Left lung (tissue), 10 donors: Measurements from ENCODE around the gene CCR5. TPM values are rescaled to one million over a fixed set of nuclear protein-coding genes. Genes with fewer than 3 reads are reported as not detected.

ENCODE experiments used
- ATAC-seq: fragments of 200-7000 bp; cut with Tn5 transposase; one replicate; pipeline ENCODE4 v1.9.1; 2020; ENCODE audit warnings: moderate library complexity
- DNase-seq, 4 donors: peaks; one replicate each; pipeline ENCODE4 v3.0.0-alpha.2; 2013 to 2020
- H3K27ac ChIP-seq, 2 donors: fragments of 200-600 bp; sonication (generic) in 1 of 2; one replicate each; pipeline versions ENCODE4 v1.5.0 to v1.8.0; 2020 to 2021
- H3K27me3 ChIP-seq, 2 donors: fragments of 200-600 bp; sonication (generic) in 1 of 2; one replicate each; pipeline versions ENCODE4 v1.5.0 to v1.8.0; 2020 to 2021
- H3K36me3 ChIP-seq, 2 donors: fragments of 200-600 bp; sonication (generic) in 1 of 2; one replicate each; pipeline versions ENCODE4 v1.5.0 to v1.8.0; 2020 to 2021
- H3K4me1 ChIP-seq, 2 donors: fragments of 200-600 bp; one replicate each; pipeline ENCODE4 v1.8.0; 2021
- H3K4me3 ChIP-seq, 2 donors: fragments of 200-600 bp; sonication (generic) in 1 of 2; one replicate each; pipeline versions ENCODE4 v1.5.0 to v1.8.0; 2020 to 2021; ENCODE audit warnings: mild to moderate bottlenecking in 1 of 2
- H3K9me3 ChIP-seq, 2 donors: fragments of 200-600 bp; sonication (generic) in 1 of 2; one replicate each; pipeline versions ENCODE4 v1.5.0 to v1.8.0; 2020 to 2021
- intact Hi-C, 2 donors: fragments of 100-400 bp; cut with DNase I; formaldehyde crosslinking; loops; one replicate each; pipeline versions ENCODE4 v1.11.2 to v1.14.2; 2022
- polyA plus RNA-seq, 6 donors: library from polyadenylated mRNA; unstranded; fragments of 120-200 nt; gene quantifications; one replicate each; pipeline ENCODE4 v1.2.1, GENCODE V29; 2013; ENCODE audit not compliant: insufficient read length in 6 of 6
- total RNA-seq, 2 donors: library from RNA; stranded (reverse); fragmentation: NEBNext Ultra II Directional; extraction: Animal tissue kit (Norgen Biotek cat#: 25700); gene quantifications; one replicate each; pipeline ENCODE4 v1.2.1, GENCODE V29; 2021
- TF ChIP-seq, protein P1 (sequence below), 2 donors: fragments of 200-600 bp; sonication (generic) in 1 of 2; IDR thresholded peaks; one replicate each; pipeline versions ENCODE4 v1.5.0 to v1.8.0; 2021; ENCODE audit warnings: antibody characterized with exemption in 2 of 2
- donor health status: DM: no; HTN: yes; CAD: no.
- donor health status: DM: no; HTN: no; CAD: no.

CCR5 gene
- total and polyA plus RNA-seq, 8 donors: 0.33 to 13.8 (median 0.56) TPM

DNA sequence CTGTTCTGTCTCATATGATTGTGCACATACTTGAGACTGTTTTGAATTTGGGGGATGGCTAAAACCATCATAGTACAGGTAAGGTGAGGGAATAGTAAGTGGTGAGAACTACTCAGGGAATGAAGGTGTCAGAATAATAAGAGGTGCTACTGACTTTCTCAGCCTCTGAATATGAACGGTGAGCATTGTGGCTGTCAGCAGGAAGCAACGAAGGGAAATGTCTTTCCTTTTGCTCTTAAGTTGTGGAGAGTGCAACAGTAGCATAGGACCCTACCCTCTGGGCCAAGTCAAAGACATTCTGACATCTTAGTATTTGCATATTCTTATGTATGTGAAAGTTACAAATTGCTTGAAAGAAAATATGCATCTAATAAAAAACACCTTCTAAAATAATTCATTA is 5.1 kb downstream of the CCR5 start:
- intact Hi-C loops: loop anchor here in 1 of 2 donors (10.0 kb wide), 1 partner anchor 291 kb away; no protein-coding TSS in a partner anchor
- H3K4me1 ChIP-seq: peaks cover 5 to 48% of the 10 kb centered on the region in 2 donors
- H3K27ac ChIP-seq: no peak overlapping the region
- ATAC-seq: no peak
- H3K4me3 ChIP-seq: no peak overlapping the region
- H3K9me3 ChIP-seq: no peaks in the 10 kb centered on the region
- no peaks in the 10 kb centered on the region for H3K27me3 ChIP-seq
- TF ChIP-seq, protein P1, sequence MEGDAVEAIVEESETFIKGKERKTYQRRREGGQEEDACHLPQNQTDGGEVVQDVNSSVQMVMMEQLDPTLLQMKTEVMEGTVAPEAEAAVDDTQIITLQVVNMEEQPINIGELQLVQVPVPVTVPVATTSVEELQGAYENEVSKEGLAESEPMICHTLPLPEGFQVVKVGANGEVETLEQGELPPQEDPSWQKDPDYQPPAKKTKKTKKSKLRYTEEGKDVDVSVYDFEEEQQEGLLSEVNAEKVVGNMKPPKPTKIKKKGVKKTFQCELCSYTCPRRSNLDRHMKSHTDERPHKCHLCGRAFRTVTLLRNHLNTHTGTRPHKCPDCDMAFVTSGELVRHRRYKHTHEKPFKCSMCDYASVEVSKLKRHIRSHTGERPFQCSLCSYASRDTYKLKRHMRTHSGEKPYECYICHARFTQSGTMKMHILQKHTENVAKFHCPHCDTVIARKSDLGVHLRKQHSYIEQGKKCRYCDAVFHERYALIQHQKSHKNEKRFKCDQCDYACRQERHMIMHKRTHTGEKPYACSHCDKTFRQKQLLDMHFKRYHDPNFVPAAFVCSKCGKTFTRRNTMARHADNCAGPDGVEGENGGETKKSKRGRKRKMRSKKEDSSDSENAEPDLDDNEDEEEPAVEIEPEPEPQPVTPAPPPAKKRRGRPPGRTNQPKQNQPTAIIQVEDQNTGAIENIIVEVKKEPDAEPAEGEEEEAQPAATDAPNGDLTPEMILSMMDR (IDR thresholded peaks at IDR 0.05): no peak
- no peak for DNase-seq
- no peaks in the 10 kb centered on the region for H3K36me3 ChIP-seq

DNA sequence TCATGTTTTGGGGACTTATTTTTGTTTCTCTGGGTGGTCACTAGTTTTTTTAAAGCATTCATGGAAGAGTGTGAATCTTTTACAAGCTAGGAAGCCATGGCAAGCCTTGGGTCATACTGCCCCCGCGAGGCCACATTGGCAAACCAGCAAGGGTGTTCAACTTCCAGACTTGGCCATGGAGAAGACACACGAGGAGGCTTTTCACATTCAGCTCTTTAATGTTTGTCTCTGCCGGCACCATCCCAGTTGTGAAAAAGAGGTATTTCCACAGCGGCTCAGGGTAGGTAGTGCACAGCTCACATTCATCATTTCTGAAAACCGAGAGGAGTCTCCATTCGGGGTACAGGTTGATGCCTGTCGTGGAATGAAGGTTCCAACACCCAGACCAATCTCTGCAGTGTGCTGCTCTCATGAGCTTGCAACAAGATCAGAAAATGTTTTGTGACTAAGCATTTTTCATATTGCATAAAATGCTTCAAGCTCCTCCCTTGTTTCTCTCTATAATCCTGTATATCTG is 7.7 kb downstream of the CCR5 start:
- H3K9me3 ChIP-seq: no peaks in the 10 kb centered on the region
- peak in 3 of 4 donors; percentile 75 to 93 (median 77) for DNase-seq
- H3K36me3 ChIP-seq: no peaks in the 10 kb centered on the region

DNA sequence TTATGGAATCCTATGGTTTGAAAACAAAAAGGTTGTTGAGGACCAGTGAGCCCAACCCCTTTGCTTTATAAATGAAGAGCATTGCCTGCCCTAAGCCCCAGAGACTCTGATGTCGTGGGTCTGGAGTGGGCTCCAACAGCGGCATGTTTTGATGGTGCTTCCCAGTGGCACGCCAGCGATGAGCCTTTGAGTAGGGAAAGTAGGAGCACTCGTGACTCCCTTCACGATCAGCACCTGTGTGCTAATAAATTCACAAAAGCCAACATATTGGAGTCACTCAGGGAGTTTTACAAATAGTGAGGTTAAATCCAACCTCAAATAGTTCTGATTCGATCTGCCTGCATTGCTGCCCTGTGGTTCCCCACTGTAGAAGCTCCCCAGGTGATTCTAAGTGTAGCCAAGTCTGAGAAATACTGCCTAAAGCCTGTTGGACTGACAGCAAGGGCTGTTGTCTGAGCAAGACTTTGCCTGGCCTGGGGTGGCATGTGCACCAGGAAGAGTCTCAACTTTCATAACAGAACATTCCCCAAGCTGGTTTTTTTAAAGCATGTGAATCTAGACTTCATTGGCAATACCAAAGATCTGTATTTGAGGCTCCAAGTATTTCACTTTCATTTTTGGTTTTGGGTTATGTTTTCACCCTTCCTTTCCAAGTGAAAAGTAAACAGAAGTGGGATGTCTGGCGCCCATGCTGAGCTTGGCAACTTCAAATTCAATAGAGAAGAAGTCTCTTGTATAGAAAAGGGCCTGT is 9.9 kb downstream of the CCR5 start:
- intact Hi-C loops: no loop called here
- DNase-seq (peak in 1 of 4 donors; percentile 49), ATAC-seq (peak; percentile 19)
- Histone ChIP-seq H3K36me3 (no peaks in the 10 kb centered on the region), H3K4me3 (no peak overlapping the region), H3K9me3 (no peaks in the 10 kb centered on the region), H3K4me1 (peaks cover 18 to 54% of the 10 kb centered on the region in 2 donors), H3K27ac (peak overlapping the region; percentile 67 to 75), H3K27me3 (no peaks in the 10 kb centered on the region)
- TF ChIP-seq, protein P1 (IDR thresholded peaks at IDR 0.05): no peak

More for the DNA sequence above, 7.7 kb downstream of the CCR5 start:
- Histone ChIP-seq H3K27me3 (no peaks in the 10 kb centered on the region), H3K4me1 (peaks cover 18 to 51% of the 10 kb centered on the region in 2 donors), H3K27ac (no peak overlapping the region), H3K4me3 (no peak overlapping the region)
- intact Hi-C loops: loop anchor here in 1 of 2 donors (10.0 kb wide), 1 partner anchor 294 kb away; no protein-coding TSS in a partner anchor
- TF ChIP-seq, protein P1 (IDR thresholded peaks at IDR 0.05): peak; percentile 68 to 71
- ATAC-seq: peak; percentile 80

DNA sequence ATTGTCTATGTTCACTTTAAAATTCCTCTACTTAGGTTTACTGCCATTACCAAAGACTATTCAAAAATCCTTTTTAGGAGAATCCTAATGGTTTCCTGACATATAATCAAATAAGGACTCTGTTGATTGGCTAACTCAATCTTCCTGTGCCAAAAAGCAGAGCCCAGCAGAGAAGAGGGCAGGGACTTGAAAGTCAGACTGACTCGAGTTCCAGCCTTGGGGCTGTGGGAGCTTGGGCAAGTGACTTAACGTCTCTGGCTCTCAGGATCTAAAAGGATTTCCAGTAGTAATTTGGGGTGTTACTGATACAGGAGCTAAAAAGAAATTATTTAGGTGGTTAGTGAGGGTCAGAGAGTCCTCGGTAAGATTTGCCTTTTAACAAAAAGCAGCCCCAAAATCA is 10.9 kb downstream of the CCR5 start:
- intact Hi-C loops: no loop called here
- Histone ChIP-seq H3K27me3 (no peaks in the 10 kb centered on the region), H3K9me3 (no peaks in the 10 kb centered on the region), H3K36me3 (no peaks in the 10 kb centered on the region), H3K4me1 (peaks cover 18 to 57% of the 10 kb centered on the region in 2 donors), H3K4me3 (no peak overlapping the region), H3K27ac (peak overlapping the region in 1 of 2 donors; percentile 75)
- TF ChIP-seq, protein P1 (IDR thresholded peaks at IDR 0.05): no peak
- DNase-seq (no peak), ATAC-seq (no peak)

DNA sequence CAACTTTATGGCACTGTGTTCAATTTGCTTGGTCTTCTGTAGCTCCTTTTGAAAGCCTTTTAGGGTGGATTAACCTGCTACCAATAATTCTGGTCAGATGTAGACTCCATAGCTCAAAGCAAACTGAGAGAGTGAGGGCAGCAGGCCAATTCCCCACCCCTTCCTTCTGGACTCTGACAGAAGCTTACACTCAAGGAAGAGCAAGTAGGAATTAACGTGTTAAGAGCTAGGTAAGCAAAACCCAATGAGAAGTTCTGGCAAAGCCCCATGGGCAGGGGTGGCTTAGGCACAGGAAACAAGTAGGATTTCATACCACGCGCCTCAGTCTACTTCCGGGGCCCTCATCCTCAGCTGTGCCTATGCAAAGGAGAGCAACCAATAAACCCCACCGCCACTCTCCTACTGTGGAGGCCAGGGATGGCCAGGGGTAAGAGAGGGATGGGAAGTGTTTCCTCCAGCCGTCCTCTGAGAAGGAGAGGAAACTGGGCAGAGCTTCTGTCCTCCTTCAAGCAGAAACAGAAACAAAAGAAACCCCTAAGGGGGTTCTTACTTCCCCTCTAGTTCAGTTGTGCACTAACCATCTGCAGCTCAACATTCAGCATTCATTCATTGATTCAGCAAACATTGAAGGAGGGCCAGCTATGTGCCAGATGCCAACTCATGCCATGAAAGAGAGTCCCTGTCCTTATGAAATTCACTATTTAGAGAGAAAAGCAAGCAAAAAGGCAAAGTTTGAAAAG is 12.6 kb downstream of the CCR5 start:
- no peaks in the 10 kb centered on the region for H3K27me3 ChIP-seq
- H3K4me3 ChIP-seq: no peak overlapping the region
- DNase-seq (peak in 1 of 4 donors; percentile 71), ATAC-seq (peak; percentile 67)
- no peaks in the 10 kb centered on the region for H3K9me3 ChIP-seq
- H3K4me1 ChIP-seq: peaks cover 18 to 57% of the 10 kb centered on the region in 2 donors
- intact Hi-C loops: no loop called here
- peak overlapping the region in 1 of 2 donors; percentile 42 for H3K27ac ChIP-seq
- H3K36me3 ChIP-seq: no peaks in the 10 kb centered on the region
- TF ChIP-seq, protein P1 (IDR thresholded peaks at IDR 0.05): no peak
